NCI-H345 (cell line): ENCODE data around the gene AGAP1.

Source experiments
- DNase-seq: peaks from one replicate; lab custom pipeline; 2025; lab: John Stamatoyannopoulos, UW

AGAP1 gene

GRCh38 chr2:235769046-235769445 lies 275.2 kb downstream of the AGAP1 start:
- no peak for DNase-seq

- no peak for DNase-seq
These were observed 277.3 kb downstream of the AGAP1 start for GRCh38 chr2:235770909-235771820.

GRCh38 chr2:235773188-235773928 lies 279.5 kb downstream of the AGAP1 start:
- no peak for DNase-seq

DNA sequence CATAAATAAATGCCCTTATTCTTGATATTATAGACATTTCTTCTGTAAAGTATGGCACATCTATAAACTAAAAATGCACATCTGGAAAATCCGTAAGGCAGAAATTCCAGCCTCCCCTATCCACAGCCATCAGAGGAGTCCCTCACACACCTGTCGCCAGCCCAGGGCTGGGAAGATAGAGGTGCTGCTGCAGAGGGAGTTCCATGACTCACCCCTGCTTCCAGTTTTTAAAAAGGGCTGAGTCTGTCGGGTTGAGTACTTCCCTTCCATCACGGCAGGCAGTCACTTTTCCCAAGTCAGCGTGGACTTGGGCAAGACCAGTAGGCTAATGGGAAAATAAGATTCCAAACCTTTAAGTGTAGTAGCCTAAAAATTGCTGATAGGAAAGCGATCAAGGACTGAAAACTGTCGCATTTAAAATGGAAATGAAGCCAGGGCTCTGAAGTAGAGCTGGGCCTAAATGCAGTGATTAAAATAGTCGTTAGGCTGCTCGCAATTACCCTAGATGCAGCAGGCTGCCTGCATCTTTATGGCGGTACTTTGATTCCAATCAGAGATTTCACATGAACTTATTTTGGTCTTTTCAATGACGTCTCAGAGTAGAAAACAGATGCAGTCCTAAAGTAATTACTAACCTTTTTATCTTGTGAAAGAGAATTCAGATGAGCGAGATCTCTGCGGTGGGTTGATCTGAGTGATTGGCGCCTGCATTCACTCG lies 280.5 kb downstream of the AGAP1 start:
- DNase-seq, result no peak

GRCh38 chr2:235776531-235776930 lies 282.7 kb downstream of the AGAP1 start:
- DNase-seq, result no peak

- peak; percentile 73 for DNase-seq
These were observed 285.6 kb downstream of the AGAP1 start for GRCh38 chr2:235779444-235779896.

DNA sequence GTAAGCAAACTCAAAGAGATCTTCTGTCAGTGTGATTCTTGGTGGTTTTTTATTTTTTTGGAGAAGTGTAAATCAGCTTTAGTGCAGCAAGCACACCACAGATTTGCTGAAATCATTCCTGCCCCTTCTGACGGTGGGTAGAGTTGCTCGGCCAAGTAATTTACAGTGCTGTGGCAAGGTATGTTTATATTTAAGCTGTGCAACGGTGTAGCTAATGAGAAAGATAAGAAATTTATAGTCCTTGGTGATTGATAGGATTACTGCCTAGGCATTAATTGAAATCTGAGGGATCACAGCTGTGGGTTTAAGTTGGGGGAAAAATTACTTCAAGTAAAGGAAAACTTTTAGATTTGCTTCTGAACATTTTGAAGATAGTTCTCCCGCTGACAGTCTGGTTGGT lies 286.6 kb downstream of the AGAP1 start:
- no peak for DNase-seq

- DNase-seq, result no peak
These were observed 287.9 kb downstream of the AGAP1 start for GRCh38 chr2:235781775-235782174.

DNA sequence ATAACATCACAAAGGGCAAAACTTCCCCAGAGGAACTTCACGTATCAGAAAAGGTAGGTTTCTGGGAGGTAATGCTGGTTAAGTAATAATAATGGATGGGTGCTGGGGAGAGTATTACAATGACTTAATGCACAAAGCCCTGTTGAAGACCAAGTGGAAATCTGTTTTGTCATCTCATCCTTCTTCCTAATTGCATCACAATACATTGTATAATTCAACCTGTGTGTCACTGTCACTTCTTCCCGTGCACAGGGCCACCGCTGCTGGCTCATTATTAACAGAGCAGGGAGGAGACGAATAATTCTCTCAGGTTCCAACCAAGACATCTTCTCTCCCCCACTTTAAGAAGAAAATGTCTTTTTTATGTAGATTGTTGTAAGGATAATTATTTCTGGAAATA lies 290.9 kb downstream of the AGAP1 start:
- DNase-seq, result no peak

- no peak for DNase-seq
These were observed 295.7 kb downstream of the AGAP1 start for GRCh38 chr2:235789552-235789951.

GRCh38 chr2:235793163-235793752 lies 299.4 kb downstream of the AGAP1 start:
- no peak for DNase-seq

- no peak for DNase-seq
These were observed 305.4 kb downstream of the AGAP1 start for GRCh38 chr2:235799281-235799680.

DNA sequence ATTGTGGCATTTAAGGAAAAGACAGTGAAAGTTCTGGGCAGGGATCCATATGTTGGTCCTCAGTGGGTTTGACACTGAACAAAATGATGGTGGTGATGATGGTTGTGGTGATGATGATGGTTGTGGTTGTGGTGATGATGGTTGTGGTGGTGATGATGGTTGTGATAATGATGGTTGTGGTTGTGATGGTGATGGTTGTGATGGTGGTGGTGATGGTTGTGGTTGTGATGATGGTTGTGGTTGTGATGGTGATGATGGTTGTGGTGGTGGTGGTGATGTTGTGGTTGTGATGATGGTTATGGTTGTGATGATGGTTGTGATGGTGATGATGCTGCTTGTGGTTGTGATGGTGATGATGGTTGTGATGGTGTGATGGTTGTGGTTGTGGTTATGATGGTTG lies 308.7 kb downstream of the AGAP1 start:
- no peak for DNase-seq

DNA sequence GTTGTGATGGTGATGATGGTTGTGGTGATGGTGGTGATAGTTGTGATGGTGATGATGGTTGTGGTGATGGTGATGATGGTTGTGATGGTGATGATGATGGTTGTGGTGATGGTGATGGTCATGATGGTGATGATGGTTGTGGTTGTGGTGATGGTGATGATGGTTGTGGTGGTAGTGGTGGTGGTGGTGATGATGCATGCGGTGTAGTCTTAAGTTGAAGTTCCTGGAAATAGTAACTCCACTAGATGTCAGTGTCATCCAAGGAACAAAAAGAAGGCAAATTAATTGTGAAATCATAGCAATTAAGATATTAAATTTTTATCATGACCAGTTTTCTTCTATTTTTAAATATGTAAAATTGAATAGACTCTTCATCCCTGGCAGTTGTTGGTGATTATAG lies 309.2 kb downstream of the AGAP1 start:
- DNase-seq, result no peak

- no peak for DNase-seq
These were observed 310.8 kb downstream of the AGAP1 start for GRCh38 chr2:235804676-235805075.

DNA sequence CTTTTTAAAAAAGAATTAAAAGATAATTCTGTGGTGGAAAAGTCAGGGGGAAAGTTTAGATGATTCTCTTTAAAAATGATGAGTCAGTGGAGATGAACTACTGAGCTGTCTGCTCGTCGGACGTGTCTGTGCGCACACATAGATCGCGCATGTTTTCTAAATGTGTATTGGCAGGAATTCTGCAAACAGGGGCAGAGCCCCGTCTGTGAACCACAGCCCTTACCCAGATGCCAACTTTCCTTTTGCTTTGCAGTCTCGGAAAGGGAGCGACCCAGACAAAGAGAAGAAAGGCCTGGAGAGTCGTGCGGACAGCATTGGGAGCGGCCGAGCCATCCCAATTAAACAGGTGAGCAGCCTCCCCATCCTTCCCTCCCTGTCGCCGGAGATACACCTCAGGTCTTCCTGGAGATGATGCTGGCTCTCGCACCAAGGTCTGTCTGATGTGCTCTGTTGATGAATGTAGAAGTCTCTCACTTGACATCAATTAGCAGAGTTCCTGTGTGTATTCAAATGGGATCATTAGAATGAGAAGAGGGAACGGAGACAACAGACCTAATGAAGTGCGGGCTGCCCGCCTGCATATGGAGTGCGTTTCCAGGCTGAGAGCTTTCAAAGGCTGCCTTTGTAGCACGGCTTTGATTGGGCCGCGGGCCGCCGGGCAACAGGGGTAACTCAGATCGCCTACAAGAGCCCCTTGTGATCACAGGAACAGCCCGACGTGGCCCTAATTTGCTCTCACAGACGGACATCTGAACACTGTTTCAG lies 313.3 kb downstream of the AGAP1 start:
- no peak for DNase-seq

GRCh38 chr2:235808366-235808765 lies 314.5 kb downstream of the AGAP1 start:
- DNase-seq, result no peak

DNA sequence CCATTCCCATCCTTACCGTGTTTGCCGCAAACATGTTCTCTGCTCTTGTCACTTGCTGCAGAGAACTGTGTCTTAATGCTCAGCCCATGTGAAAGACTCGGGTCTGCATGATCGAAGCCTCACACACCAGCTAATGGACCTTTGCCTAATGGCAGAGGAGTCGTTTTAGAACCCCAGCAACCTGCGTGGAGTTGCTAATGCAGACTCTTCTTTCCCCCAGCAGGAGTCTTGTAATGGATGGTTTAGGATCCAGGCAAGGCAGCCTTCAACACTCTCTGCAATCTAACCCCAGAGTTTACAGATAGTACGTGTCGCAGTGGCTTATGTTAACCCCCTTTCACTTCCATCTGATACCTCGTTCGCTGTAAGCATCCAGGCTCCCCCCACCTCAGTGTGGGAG lies 316.4 kb downstream of the AGAP1 start:
- no peak for DNase-seq

GRCh38 chr2:235810846-235811245 lies 317.0 kb downstream of the AGAP1 start:
- DNase-seq, result no peak

DNA sequence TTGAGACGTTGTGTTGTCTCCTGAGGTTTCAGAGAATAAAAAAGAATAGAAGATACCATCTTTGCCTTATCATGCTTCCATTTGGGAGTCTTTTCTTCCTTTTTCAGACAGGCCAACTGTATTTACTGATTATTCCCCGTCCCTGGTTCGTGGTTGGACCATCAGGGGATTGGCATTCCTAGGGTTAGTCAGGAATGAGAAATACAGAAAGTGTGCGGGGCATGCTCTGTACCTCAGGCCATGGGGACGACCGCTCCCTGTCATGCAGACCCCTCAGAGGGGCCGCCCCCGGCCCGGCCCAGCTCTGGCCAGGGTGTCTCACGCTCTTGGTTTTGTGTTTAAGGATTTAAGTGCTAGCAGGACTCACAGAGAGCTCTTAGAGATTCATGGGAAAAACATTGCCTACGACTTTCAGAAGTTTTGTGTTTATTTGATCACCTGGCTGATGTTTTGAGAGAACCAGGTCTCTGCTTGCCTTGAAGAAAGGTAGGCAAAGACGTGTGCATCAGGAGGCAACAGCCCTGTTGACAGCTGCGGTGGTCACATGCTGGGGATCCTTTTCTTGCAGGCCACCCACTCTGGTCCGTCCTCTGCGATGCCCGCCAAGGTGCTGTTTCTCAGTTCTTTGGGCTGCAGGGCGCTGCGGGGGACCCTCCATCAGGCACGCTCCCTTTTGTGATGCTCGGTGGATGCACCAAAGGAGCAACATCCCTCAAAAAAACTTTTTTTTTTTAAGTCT lies 317.8 kb downstream of the AGAP1 start:
- no peak for DNase-seq
